ENCODE results near the gene TMEM183A. TPM values are rescaled to one million over a fixed set of nuclear protein-coding genes. Genes with fewer than 3 reads are reported as not detected.
"Not testable (repeated sequence)": the region's sequence is repeated elsewhere in the genome, so short reads cannot be mapped to it uniquely, and the experiment has no call there.

The TMEM183A gene
- total and polyA plus RNA-seq, 7 donors, result 71.7 to 108 (median 79.9) TPM

DNA sequence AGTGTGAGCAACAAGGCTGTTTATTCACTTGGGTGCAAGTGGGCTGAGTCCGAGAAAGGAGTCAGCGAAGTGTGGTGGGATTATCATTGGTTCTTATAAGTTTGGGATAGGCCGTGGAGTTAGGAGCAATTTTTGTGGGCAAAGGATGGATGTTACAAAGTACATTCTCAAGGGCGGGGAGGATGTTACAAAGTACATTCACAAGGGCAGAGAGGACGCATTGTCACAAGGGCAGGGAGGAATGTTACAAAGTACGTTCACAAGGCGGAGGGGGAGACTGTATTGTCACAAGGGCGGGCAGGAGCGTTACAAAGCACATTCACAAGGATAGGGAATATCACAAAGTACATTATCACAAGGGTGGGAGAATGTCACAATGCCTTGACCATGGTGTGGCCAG, 5.2 kb upstream of the TMEM183A start:
- peaks cover 0 to 10% (median 7%) of the 10 kb centered on the region in 4 donors for H3K4me1 ChIP-seq
- intact Hi-C loops (cut with DNase I), result loop anchor here (10.0 kb wide), 1 partner anchor 247 kb away; no protein-coding TSS in a partner anchor
- no peak for TF ChIP-seq POLR2AphosphoS5 (IDR thresholded peaks at IDR 0.05)
- no peak for TF ChIP-seq POLR2A (IDR thresholded peaks at IDR 0.05)
- TF ChIP-seq, protein P1, sequence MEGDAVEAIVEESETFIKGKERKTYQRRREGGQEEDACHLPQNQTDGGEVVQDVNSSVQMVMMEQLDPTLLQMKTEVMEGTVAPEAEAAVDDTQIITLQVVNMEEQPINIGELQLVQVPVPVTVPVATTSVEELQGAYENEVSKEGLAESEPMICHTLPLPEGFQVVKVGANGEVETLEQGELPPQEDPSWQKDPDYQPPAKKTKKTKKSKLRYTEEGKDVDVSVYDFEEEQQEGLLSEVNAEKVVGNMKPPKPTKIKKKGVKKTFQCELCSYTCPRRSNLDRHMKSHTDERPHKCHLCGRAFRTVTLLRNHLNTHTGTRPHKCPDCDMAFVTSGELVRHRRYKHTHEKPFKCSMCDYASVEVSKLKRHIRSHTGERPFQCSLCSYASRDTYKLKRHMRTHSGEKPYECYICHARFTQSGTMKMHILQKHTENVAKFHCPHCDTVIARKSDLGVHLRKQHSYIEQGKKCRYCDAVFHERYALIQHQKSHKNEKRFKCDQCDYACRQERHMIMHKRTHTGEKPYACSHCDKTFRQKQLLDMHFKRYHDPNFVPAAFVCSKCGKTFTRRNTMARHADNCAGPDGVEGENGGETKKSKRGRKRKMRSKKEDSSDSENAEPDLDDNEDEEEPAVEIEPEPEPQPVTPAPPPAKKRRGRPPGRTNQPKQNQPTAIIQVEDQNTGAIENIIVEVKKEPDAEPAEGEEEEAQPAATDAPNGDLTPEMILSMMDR (IDR thresholded peaks at IDR 0.05), result no peak
- no peak for TF ChIP-seq EP300 (IDR thresholded peaks at IDR 0.05)
- no peaks in the 10 kb centered on the region for H3K27me3 ChIP-seq
- no peaks in the 10 kb centered on the region for H3K9me3 ChIP-seq
- no peak overlapping the region for H3K4me3 ChIP-seq
- DNase-seq, result no peak
- WGBS, 2 donors, result 84 to 85% methylated on average over 9 of the region's 9 CpGs
- H3K27ac ChIP-seq, result no peak overlapping the region
- no peaks in the 10 kb centered on the region for H3K36me3 ChIP-seq

DNA sequence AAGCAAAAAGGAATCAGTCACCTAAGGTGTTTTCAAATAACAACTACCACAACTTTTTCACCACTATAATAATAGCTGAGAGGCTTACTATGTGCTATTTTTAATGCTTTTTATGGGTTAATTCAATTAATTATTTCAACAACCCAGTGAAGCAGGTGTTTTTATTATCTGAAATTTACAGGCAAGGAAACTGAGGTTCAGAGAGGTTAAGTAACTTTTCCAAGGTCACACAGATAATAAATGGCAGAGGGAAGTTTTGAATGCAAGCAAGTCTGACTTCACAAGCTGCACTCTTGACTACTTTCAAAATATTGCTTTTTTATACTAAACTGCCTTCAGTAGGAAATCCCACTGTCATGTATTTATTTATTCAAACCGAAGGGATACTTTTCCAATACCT, 4.2 kb upstream of the TMEM183A start:
- TF ChIP-seq POLR2A (IDR thresholded peaks at IDR 0.05), result no peak
- TF ChIP-seq EP300 (IDR thresholded peaks at IDR 0.05), result no peak
- TF ChIP-seq, protein P1 (IDR thresholded peaks at IDR 0.05), result no peak
- TF ChIP-seq POLR2AphosphoS5 (IDR thresholded peaks at IDR 0.05), result no peak
- DNase-seq, result no peak
- H3K9me3 ChIP-seq, result no peaks in the 10 kb centered on the region
- 82 to 88% methylated on average over 1 of the region's 1 CpG for WGBS, 2 donors
- no peaks in the 10 kb centered on the region for H3K27me3 ChIP-seq
- intact Hi-C loops (cut with DNase I), result loop anchor here (10.0 kb wide), 1 partner anchor 248 kb away; no protein-coding TSS in a partner anchor
- no peak overlapping the region for H3K4me3 ChIP-seq
- H3K4me1 ChIP-seq, result peaks cover 0 to 12% (median 7%) of the 10 kb centered on the region in 4 donors
- H3K27ac ChIP-seq, result no peak overlapping the region
- no peaks in the 10 kb centered on the region for H3K36me3 ChIP-seq

DNA sequence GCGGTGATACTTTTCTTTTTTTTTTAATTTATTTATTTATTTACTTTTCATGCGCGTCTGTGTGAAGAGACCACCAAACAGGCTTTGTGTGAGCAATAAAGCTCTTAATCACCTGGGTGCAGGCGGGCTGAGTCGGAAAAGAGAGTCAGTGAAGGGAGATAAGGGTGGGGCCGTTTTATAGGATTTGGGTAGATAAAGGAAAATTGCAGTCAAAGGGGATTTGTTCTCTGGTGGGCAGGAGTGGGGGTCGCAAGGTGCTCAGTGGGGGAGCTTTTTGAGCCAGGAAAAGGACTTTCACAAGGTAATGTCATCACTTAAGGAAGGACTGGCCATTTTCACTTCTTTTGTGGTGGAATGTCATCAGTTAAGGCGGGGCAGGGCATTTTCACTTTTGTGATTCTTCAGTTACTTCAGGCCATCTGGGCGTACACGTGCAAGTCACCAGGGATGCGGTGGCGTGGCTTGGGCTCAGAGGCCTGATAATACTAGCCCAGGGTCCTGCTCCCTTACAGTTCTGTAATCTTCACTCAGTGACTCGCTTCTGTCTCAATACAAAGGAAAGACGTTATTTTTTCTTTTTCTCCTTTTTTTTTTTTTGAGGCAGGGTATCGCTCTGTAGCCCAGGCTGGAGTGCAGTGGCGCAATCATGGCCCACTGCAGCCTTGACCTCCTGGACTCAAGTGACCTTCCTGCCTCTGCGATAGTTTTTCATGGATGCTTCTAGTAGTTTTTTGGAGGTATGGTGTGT, 1.6 kb upstream of the TMEM183A start:
- H3K9me3 ChIP-seq, DNase-seq, H3K27me3 ChIP-seq: not testable (repeated sequence)
- Histone ChIP-seq H3K36me3 (peaks cover 0 to 20% (median 10%) of the 10 kb centered on the region in 4 donors), H3K4me1 (peaks cover 0 to 30% (median 26%) of the 10 kb centered on the region in 4 donors), H3K27ac (peak overlapping the region in 2 of 4 donors; percentile 94 to 96), H3K4me3 (peak overlapping the region in 1 of 4 donors; percentile 76)
- WGBS, 2 donors, result 72 to 73% methylated on average over 17 of the region's 17 CpGs
- intact Hi-C loops (cut with DNase I), result loop anchor here (2.0 to 10.0 kb wide), 4 partner anchors 37 to 251 kb away; partner anchors contain the start of genes KLHL12 and PCAT6

DNA sequence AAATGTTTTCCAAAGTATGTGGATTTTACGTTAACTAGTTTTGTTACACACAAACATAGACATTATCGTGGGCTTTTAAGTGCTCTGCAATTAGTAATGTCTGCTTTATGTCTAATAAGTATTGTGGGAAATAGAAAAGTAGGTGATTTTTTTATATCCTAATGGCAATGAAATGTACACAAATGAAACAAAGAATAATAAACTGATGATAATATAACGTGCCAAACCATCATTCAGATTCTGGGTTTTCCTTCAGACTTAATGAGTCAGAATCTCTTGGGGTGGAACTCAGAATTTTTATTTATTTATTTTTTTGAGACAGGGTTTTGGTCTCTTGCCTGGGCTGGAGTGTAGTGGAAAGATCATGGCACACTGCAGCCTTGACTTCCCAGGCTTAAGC, 2.0 kb downstream of the TMEM183A start:
- Histone ChIP-seq H3K36me3 (peaks cover 0 to 53% (median 26%) of the 10 kb centered on the region in 4 donors), H3K4me3 (no peak overlapping the region), H3K9me3 (no peaks in the 10 kb centered on the region), H3K4me1 (peaks cover 0 to 30% (median 26%) of the 10 kb centered on the region in 4 donors), H3K27ac (no peak overlapping the region), H3K27me3 (no peaks in the 10 kb centered on the region)
- no peak for DNase-seq
- intact Hi-C loops (cut with DNase I), result loop anchor here (5.0 to 10.0 kb wide), 2 partner anchors 197 to 254 kb away; partner anchors contain the start of gene PCAT6
- TF ChIP-seq POLR2AphosphoS5 (IDR thresholded peaks at IDR 0.05), result no peak
- no peak for TF ChIP-seq EP300 (IDR thresholded peaks at IDR 0.05)
- TF ChIP-seq, protein P1 (IDR thresholded peaks at IDR 0.05), result no peak
- TF ChIP-seq POLR2A (IDR thresholded peaks at IDR 0.05), result no peak
- 78 to 87% methylated on average over 3 of the region's 3 CpGs for WGBS, 2 donors

DNA sequence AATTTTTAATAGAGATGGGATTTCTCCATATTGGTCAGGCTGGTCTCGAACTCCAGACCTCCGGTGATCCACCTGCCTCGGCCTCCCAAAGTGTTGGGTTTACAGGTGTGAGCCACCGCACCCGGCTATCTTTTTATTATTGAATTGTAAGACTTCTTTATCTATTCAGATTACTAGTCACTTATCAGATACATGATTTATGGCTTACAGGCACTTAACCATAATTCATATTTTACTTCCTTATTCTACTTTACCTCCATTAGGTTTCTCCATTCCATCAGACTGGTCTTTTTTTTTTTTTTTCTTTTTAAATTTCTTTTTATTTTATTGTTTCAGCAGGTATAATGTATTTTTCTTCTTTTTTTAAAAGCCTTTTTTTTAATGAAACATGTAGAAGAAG, 4.4 kb downstream of the TMEM183A start:
- intact Hi-C loops (cut with DNase I), result no loop called here
- DNase-seq, result no peak
- peaks cover 0 to 22% (median 20%) of the 10 kb centered on the region in 4 donors for H3K4me1 ChIP-seq
- no peak overlapping the region for H3K4me3 ChIP-seq
- no peaks in the 10 kb centered on the region for H3K27me3 ChIP-seq
- H3K36me3 ChIP-seq, result peaks cover 5 to 76% (median 49%) of the 10 kb centered on the region in 4 donors
- no peak for TF ChIP-seq POLR2A (IDR thresholded peaks at IDR 0.05)
- no peak for TF ChIP-seq POLR2AphosphoS5 (IDR thresholded peaks at IDR 0.05)
- TF ChIP-seq EP300 (IDR thresholded peaks at IDR 0.05), result no peak
- TF ChIP-seq, protein P1 (IDR thresholded peaks at IDR 0.05), result no peak
- H3K9me3 ChIP-seq, result no peaks in the 10 kb centered on the region
- H3K27ac ChIP-seq, result no peak overlapping the region
- 45 to 87% methylated on average over 5 of the region's 5 CpGs for WGBS, 2 donors

All from sigmoid colon (tissue), 7 donors.